Measurements from ENCODE around the gene CZIB.

Gene CZIB

DNA sequence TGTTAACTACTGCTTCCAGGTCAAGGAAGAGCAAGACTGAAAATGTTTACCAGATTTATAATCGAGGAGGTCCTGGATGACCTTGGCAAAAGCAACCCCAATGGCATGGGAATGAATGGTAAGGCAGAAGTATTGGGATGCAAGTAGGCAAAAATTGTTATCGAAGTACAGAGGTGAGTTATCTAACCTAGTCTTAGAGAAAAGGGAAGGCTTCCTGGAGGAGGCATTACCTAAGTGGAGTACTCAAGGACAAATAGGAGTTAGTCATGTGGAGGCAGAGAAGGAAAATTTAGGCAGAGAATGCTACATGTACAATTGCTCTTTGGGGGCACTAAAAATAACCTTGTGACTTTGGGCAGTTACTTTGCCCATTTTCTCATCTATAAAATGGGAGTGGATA lies 21.4 kb upstream of the CZIB start:
- DNase-seq (ENCODE audit: low read depth) = no peak
- TF ChIP-seq, protein P1, sequence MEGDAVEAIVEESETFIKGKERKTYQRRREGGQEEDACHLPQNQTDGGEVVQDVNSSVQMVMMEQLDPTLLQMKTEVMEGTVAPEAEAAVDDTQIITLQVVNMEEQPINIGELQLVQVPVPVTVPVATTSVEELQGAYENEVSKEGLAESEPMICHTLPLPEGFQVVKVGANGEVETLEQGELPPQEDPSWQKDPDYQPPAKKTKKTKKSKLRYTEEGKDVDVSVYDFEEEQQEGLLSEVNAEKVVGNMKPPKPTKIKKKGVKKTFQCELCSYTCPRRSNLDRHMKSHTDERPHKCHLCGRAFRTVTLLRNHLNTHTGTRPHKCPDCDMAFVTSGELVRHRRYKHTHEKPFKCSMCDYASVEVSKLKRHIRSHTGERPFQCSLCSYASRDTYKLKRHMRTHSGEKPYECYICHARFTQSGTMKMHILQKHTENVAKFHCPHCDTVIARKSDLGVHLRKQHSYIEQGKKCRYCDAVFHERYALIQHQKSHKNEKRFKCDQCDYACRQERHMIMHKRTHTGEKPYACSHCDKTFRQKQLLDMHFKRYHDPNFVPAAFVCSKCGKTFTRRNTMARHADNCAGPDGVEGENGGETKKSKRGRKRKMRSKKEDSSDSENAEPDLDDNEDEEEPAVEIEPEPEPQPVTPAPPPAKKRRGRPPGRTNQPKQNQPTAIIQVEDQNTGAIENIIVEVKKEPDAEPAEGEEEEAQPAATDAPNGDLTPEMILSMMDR (IDR thresholded peaks at IDR 0.05; ENCODE audit: insufficient read depth, low read depth, low read length, missing control alignments) = no peak
- no peak overlapping the region for H3K4me3 ChIP-seq (ENCODE audit: low read length)

DNA sequence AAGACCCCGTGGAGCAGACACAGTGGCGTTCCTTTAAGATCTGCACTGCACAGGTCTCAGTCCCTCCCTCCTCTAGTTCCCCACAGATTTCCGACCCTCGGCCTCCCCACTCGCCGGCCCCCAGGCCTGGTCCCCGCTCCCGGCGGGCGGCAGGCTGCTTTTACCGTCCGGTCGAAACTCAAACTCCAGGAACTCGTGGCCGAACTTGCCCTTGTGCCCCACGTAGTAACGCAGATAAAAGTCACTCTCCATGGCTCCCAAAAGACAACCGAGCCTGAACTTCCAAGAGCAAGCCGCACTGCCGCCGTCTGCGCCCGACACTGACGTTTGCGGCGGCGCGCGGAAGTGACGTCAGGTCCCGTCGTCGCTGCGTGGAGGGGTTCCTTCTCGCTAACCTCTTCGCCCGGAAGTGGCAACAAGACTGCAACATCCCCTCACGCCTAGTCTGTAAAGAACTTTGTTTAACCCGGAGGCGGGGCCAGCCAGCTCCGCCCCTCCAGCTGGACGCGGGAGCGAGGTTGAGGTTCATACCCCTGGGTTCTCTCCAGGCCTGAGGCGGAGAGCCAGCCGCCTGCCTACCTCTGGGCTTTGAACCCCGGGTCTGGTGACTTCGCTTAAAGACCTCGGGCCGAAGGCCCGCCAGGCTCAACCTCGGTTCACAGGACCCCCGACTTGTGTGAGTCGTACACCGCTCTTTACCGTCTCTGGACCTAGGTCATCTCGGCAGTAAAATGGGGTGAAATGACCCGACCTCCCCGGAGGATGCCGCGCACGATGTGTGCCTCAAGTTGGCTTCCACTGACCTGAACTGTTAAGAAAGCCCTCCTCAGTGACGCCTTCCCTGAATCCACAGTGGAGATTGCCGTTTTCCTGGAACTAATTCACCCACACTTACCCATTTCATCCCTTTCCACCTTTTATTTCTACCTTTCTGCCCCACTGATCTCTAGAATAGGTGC lies 18.0 kb upstream of the CZIB start, which contains the start of gene MAGOH:
TSS of gene MAGOH (minus strand) at position 322 of the 959 bp plus-strand sequence. CDS start at position 252, 70 bp downstream.
- peak; percentile 95 for DNase-seq (ENCODE audit: low read depth)
- peak within 1 kb of the TSS; percentile 95 for H3K4me3 ChIP-seq (ENCODE audit: low read length)
- TF ChIP-seq, protein P1 (IDR thresholded peaks at IDR 0.05; ENCODE audit: insufficient read depth, low read depth, low read length, missing control alignments) = no peak

DNA sequence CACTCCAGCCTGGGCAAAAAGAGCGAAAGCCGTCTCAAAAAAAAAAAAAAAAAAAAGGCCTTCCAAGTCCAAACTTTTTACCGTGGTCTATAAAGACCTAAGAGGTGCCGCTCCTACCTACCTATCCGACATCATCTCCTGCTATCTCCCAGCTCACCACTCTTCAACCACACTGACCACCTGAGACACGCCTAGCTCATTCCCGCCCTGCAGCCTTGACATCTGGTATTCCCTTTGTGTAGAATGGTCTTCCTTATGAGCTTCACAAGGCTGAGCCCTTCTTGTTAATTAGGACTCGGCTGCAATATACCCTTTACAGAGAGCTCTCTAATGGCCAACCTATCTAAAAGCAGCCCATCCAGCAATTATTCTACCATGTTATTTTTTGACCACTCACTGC lies 17.2 kb upstream of the CZIB start:
- H3K4me3 ChIP-seq (ENCODE audit: low read length) = peak overlapping the region; percentile 95
- TF ChIP-seq, protein P1 (IDR thresholded peaks at IDR 0.05; ENCODE audit: insufficient read depth, low read depth, low read length, missing control alignments) = no peak
- DNase-seq (ENCODE audit: low read depth) = no peak

DNA sequence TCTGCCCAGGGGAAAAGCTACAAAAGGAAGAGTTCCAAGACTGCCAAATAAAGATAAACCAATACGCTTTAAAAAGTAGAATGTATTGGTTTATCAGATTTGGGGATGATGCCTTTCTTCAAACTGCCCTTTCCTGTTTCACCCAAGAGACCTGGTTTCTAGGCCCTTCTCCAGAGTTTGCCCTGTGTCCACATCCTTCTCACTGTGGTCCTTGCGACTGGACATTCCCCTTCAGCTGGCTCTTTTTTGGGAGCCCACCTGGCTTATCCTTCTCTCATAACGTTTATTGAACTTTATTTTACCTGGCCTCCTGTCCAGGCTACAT lies 490 bp upstream of the CZIB start:
- TF ChIP-seq, protein P1 (IDR thresholded peaks at IDR 0.05; ENCODE audit: insufficient read depth, low read depth, low read length, missing control alignments) = no peak
- no peak for DNase-seq (ENCODE audit: low read depth)
- H3K4me3 ChIP-seq (ENCODE audit: low read length) = peak overlapping the region; percentile 77

DNA sequence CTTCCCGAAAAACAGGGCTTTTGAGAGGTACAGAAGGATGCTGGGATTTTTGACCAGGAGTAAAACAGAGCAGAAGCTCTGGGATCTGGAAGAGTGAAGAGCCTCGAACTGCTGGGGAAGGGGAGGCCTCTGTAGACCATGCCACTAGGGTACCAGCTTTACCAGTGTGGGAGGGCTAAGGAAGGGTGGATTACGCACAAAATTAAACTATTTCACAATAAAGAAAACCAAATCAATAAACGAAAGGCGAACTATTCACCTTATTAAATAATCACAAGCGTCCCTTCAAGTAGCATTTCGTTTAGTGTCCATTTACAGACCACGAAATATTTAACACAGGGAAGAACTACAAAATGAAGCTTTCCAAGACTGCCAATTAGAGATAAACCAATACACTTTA lies 723 bp downstream of the CZIB start:
- peak overlapping the region; percentile 77 for H3K4me3 ChIP-seq (ENCODE audit: low read length)
- DNase-seq (ENCODE audit: low read depth) = no peak
- TF ChIP-seq, protein P1 (IDR thresholded peaks at IDR 0.05; ENCODE audit: insufficient read depth, low read depth, low read length, missing control alignments) = no peak

DNA sequence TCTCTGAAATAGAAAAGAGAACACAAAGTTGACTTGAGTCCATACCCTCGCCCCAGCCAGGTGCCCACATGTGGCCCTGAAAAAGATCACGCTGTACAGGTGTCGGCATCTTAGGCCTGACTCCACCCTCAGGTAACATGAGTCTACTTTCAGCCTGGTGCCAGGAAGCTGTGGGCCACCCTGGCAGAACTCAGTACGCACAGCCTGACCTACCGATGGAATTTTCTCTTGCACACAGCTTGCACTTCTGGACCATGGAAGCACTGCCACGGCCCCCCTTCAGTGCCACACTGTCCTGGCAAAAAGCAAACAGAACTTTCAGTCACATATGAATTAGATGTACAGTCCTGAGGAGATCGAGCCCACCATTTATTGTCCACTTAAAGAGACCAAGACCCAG lies 2.2 kb downstream of the CZIB start:
- DNase-seq (ENCODE audit: low read depth) = no peak
- TF ChIP-seq, protein P1 (IDR thresholded peaks at IDR 0.05; ENCODE audit: insufficient read depth, low read depth, low read length, missing control alignments) = no peak
- no peak overlapping the region for H3K4me3 ChIP-seq (ENCODE audit: low read length)

All from epithelial cell of esophagus (primary cell).